Liver (tissue), 9 donors: ENCODE measurements around the gene RAPGEF1. TPM values are rescaled to one million over a fixed set of nuclear protein-coding genes. Genes with fewer than 3 reads are reported as not detected.

Experiments used
- DNase-seq: peaks from one replicate; pipeline ENCODE4 v3.0.0-alpha.2; 2017; ENCODE audit warnings: low spot score
- H3K27ac ChIP-seq, 2 donors: one replicate each; pipeline ENCODE4 v1.7.0; 2013; ENCODE audit warnings: inconsistent platforms in 2 of 2, low read length in 2 of 2, control low read depth in 1 of 2, low read depth in 1 of 2, mild to moderate bottlenecking in 1 of 2
- H3K27me3 ChIP-seq, 4 donors: one replicate each; pipeline versions ENCODE4 v1.6.1 to v1.7.0; 2013; ENCODE audit warnings: low read length in 3 of 4, inconsistent platforms in 1 of 4, mild to moderate bottlenecking in 1 of 4, moderate library complexity in 1 of 4; ENCODE audit not compliant: control insufficient read depth in 4 of 4, insufficient read depth in 4 of 4
- H3K36me3 ChIP-seq, 4 donors: one replicate each; pipeline versions ENCODE4 v1.6.1 to v1.7.0; 2013; ENCODE audit warnings: low read length in 3 of 4, mild to moderate bottlenecking in 3 of 4, low read depth in 1 of 4, moderate library complexity in 1 of 4; ENCODE audit not compliant: control insufficient read depth in 4 of 4, insufficient read depth in 3 of 4
- H3K4me1 ChIP-seq, 4 donors: one replicate each; pipeline versions ENCODE4 v1.6.1 to v1.7.0; 2013; ENCODE audit warnings: low read length in 3 of 4, mild to moderate bottlenecking in 3 of 4, moderate library complexity in 1 of 4; ENCODE audit not compliant: control insufficient read depth in 4 of 4, insufficient read depth in 4 of 4
- H3K4me3 ChIP-seq, 3 donors: one replicate each; pipeline versions ENCODE4 v1.6.1 to v1.7.0; 2013; ENCODE audit warnings: low read length in 3 of 3, control low read depth in 1 of 3, low read depth in 1 of 3, mild to moderate bottlenecking in 1 of 3
- H3K9ac ChIP-seq, 2 donors: one replicate each; pipeline ENCODE4 v1.7.0; 2013; ENCODE audit warnings: low read length in 2 of 2, mild to moderate bottlenecking in 2 of 2, moderate library complexity in 2 of 2, control low read depth in 1 of 2, low read depth in 1 of 2
- H3K9me3 ChIP-seq, 4 donors: one replicate each; pipeline versions ENCODE4 v1.6.1 to v1.7.0; 2013; ENCODE audit warnings: low read length in 3 of 4; ENCODE audit not compliant: control insufficient read depth in 4 of 4
- ATF3 ChIP-seq: IDR thresholded peaks from 2 replicates; pipeline ENCODE4 v1.6.1; 2016; ENCODE audit warnings: antibody characterized with exemption
- CTCF ChIP-seq: fragments of 150-350 bp; IDR thresholded peaks from 2 replicates; pipeline ENCODE4 v1.5.1; 2017; ENCODE audit warnings: improper control_type of control experiment, low read depth, low read length; ENCODE audit not compliant: missing input control
- FOXA2 ChIP-seq: IDR thresholded peaks from 2 replicates; pipeline ENCODE4 v1.6.1; 2016; ENCODE audit warnings: antibody characterized with exemption
- GABPA ChIP-seq, 2 donors: IDR thresholded peaks in 1 of 2; conservative IDR thresholded peaks in 1 of 2; 2 replicates each; pipeline ENCODE4 v1.6.1; 2016; ENCODE audit warnings: antibody characterized with exemption in 2 of 2, mild to moderate bottlenecking in 1 of 2, moderate library complexity in 1 of 2
- JUND ChIP-seq, 2 donors: IDR thresholded peaks; 2 replicates each; pipeline ENCODE4 v1.6.1; 2016; ENCODE audit warnings: antibody characterized with exemption in 2 of 2
- MAX ChIP-seq: IDR thresholded peaks from 2 replicates; pipeline ENCODE4 v1.6.1; 2016; ENCODE audit warnings: antibody characterized with exemption
- NR2F2 ChIP-seq: IDR thresholded peaks from 2 replicates; pipeline ENCODE4 v1.6.1; 2016; ENCODE audit warnings: antibody characterized with exemption
- RXRA ChIP-seq, 2 donors: IDR thresholded peaks; 2 replicates each; pipeline ENCODE4 v1.6.1; 2017 to 2018; ENCODE audit warnings: antibody characterized with exemption in 2 of 2, mild to moderate bottlenecking in 1 of 2
- SP1 ChIP-seq: IDR thresholded peaks from 2 replicates; pipeline ENCODE4 v1.6.1; 2018; ENCODE audit warnings: antibody characterized with exemption, mild to moderate bottlenecking
- TAF1 ChIP-seq: conservative IDR thresholded peaks from 2 replicates; pipeline ENCODE4 v1.6.1; 2016; ENCODE audit warnings: antibody characterized with exemption, mild to moderate bottlenecking
- YY1 ChIP-seq: IDR thresholded peaks from 2 replicates; pipeline ENCODE4 v1.6.1; 2016; ENCODE audit warnings: antibody characterized with exemption, mild to moderate bottlenecking
- ZBTB33 ChIP-seq: IDR thresholded peaks from 2 replicates; pipeline ENCODE4 v1.6.1; 2016; ENCODE audit warnings: antibody characterized with exemption
- WGBS: extraction: QIAGEN DNeasy Blood & Tissue Kit; methylation state at CpG from one replicate; pipeline ENCODE4 v1.1.7; 2013; 5-methylcytosine and 5-hydroxymethylcytosine counted together
- polyA plus RNA-seq, 2 donors: library from polyadenylated mRNA; stranded (reverse) in 1 of 2; unstranded in 1 of 2; fragments of 200-250 nt in 1 of 2; fragments of >200 nt in 1 of 2; fragmentation: Nextera tagmentation in 1 of 2; extraction: Ambion mirVana in 1 of 2; gene quantifications; one replicate each; pipeline versions ENCODE4 v1.2.1 to v1.2.3, GENCODE V29; 2013 to 2015
- total RNA-seq, 2 donors: library from RNA; depleted of rRNA; stranded (reverse); fragments of >200 nt; gene quantifications; one replicate each; pipeline ENCODE4 v1.2.3, GENCODE V29; 2014
- donor health status: healthy.
- donor health status: healthy.
- donor health status: healthy.
- donor health status: healthy.
- donor health status: healthy.

The RAPGEF1 gene
- total and polyA plus RNA-seq, 4 donors, result 5.6 to 19.7 (median 16.8) TPM

GRCh38 chr9:131673531-131673930 lies 66.3 kb downstream of the RAPGEF1 start:
- H3K9me3 ChIP-seq, result no peaks in the 10 kb centered on the region
- WGBS, result 92% methylated on average over 7 of the region's 7 CpGs
- TF ChIP-seq RXRA (IDR thresholded peaks at IDR 0.05) (no peak), ZBTB33 (no peak), TAF1 (no peak), GABPA (IDR thresholded peaks at IDR 0.05 in 1 of 2, conservative IDR thresholded peaks at IDR 0.05 in 1 of 2) (no peak), CTCF (no peak), SP1 (no peak)
- H3K36me3 ChIP-seq, result no peaks in the 10 kb centered on the region
- H3K27ac ChIP-seq, result no peak overlapping the region
- H3K4me1 ChIP-seq, result peaks cover 14 to 34% (median 23%) of the 10 kb centered on the region in 4 donors
- H3K27me3 ChIP-seq, result no peaks in the 10 kb centered on the region
- no peak overlapping the region for H3K4me3 ChIP-seq
- DNase-seq, result no peak
- no peak overlapping the region for H3K9ac ChIP-seq

- WGBS, result 94% methylated on average over 1 of the region's 1 CpG
- H3K27ac ChIP-seq, result no peak overlapping the region
- H3K27me3 ChIP-seq, result no peaks in the 10 kb centered on the region
- no peak for DNase-seq
- H3K4me1 ChIP-seq, result peaks cover 13 to 32% (median 22%) of the 10 kb centered on the region in 4 donors
- no peak overlapping the region for H3K9ac ChIP-seq
- no peaks in the 10 kb centered on the region for H3K9me3 ChIP-seq
- H3K4me3 ChIP-seq, result no peak overlapping the region
- TF ChIP-seq MAX (no peak), YY1 (no peak), NR2F2 (no peak), TAF1 (no peak), FOXA2 (no peak), GABPA (IDR thresholded peaks at IDR 0.05 in 1 of 2, conservative IDR thresholded peaks at IDR 0.05 in 1 of 2) (no peak), ZBTB33 (no peak), JUND (IDR thresholded peaks at IDR 0.05) (no peak), ATF3 (no peak), SP1 (no peak), RXRA (IDR thresholded peaks at IDR 0.05) (no peak)
- H3K36me3 ChIP-seq, result no peaks in the 10 kb centered on the region
These were observed 66.8 kb downstream of the RAPGEF1 start for GRCh38 chr9:131673068-131673467.
